ENCODE data around the gene ITM2C. TPM values are rescaled to one million over a fixed set of nuclear protein-coding genes. Genes with fewer than 3 reads are reported as not detected.

ITM2C gene
- polyA plus RNA-seq, 3 donors: 1.4 to 3.2 (median 2.9) TPM

- no peak overlapping the region for H3K4me2 ChIP-seq (replicated peaks; ENCODE audit: extremely low read depth, low read length, poor library complexity, severe bottlenecking)
- no peaks in the 10 kb centered on the region for H4K20me1 ChIP-seq (ENCODE audit: insufficient read depth, low read length)
- H3K9me3 ChIP-seq (replicated peaks in 1 of 2; ENCODE audit: control insufficient read depth in 1 of 2, insufficient read depth in 1 of 2, low read length in 2 of 2): peaks cover 0 to 8% of the 10 kb centered on the region in 2 donors
- H3K27ac ChIP-seq (ENCODE audit: low read depth in 1 of 2, low read length in 2 of 2): no peak overlapping the region
- Mint-ChIP-seq H3K4me1 (peaks cover 30% of the 10 kb centered on the region), H3K27ac (peak overlapping the region in 1 of 7 donors; percentile 20), H3K36me3 (no peaks in the 10 kb centered on the region), H3K9me3 (peaks cover 4 to 13% (median 9%) of the 10 kb centered on the region in 7 donors), H3K4me3 (no peak overlapping the region), H3K27me3 (ENCODE audit: low read depth in 3 of 3) (peaks cover 2 to 3% (median 2%) of the 10 kb centered on the region in 3 donors)
- no peak overlapping the region for H2AFZ ChIP-seq (ENCODE audit: insufficient read depth, low read depth, low read length, poor library complexity, severe bottlenecking)
- no peak overlapping the region for H3K4me3 ChIP-seq (replicated peaks in 1 of 3; ENCODE audit: low read depth in 2 of 3, low read length in 3 of 3)
- intact Hi-C loops (cut with micrococcal nuclease): no loop called here
- H3K27me3 ChIP-seq (ENCODE audit: control insufficient read depth in 2 of 2, insufficient read depth in 2 of 2, low read length in 2 of 2): no peaks in the 10 kb centered on the region
- H3K4me1 ChIP-seq (ENCODE audit: control insufficient read depth in 1 of 2, insufficient read depth in 2 of 2, low read length in 2 of 2): peaks cover 22 to 24% of the 10 kb centered on the region in 2 donors
- H3K79me2 ChIP-seq (ENCODE audit: insufficient read depth, low read length): no peaks in the 10 kb centered on the region
- no peaks in the 10 kb centered on the region for H3K36me3 ChIP-seq (replicated peaks in 1 of 2; ENCODE audit: control insufficient read depth in 1 of 2, insufficient read depth in 2 of 2, low read length in 2 of 2)
- H3K9ac ChIP-seq (ENCODE audit: insufficient read depth, low read length, poor library complexity, severe bottlenecking): no peak overlapping the region
- no peak for TF ChIP-seq CTCF (IDR thresholded peaks at IDR 0.05)
- DNase-seq: no peak
- no CpG with 5 or more reads among the region's 5 CpGs for WGBS (ENCODE audit: insufficient coverage)
Measured at GRCh38 chr2:230891064-230891463, 26.3 kb downstream of the ITM2C start.

GRCh38 chr2:230891509-230891908 is 26.8 kb downstream of the ITM2C start:
- peaks cover 2 to 3% (median 2%) of the 10 kb centered on the region in 3 donors for H3K27me3 Mint-ChIP-seq (ENCODE audit: low read depth in 3 of 3)
- peaks cover 23 to 26% of the 10 kb centered on the region in 2 donors for H3K4me1 ChIP-seq (ENCODE audit: control insufficient read depth in 1 of 2, insufficient read depth in 2 of 2, low read length in 2 of 2)
- 67% methylated on average over 4 of the region's 6 CpGs for WGBS (ENCODE audit: insufficient coverage)
- H3K4me2 ChIP-seq (replicated peaks; ENCODE audit: extremely low read depth, low read length, poor library complexity, severe bottlenecking): no peak overlapping the region
- H3K27ac ChIP-seq (ENCODE audit: low read depth in 1 of 2, low read length in 2 of 2): no peak overlapping the region
- H3K36me3 ChIP-seq (replicated peaks in 1 of 2; ENCODE audit: control insufficient read depth in 1 of 2, insufficient read depth in 2 of 2, low read length in 2 of 2): no peaks in the 10 kb centered on the region
- no peaks in the 10 kb centered on the region for H4K20me1 ChIP-seq (ENCODE audit: insufficient read depth, low read length)
- no peak for DNase-seq
- intact Hi-C loops (cut with micrococcal nuclease): no loop called here
- no peaks in the 10 kb centered on the region for H3K36me3 Mint-ChIP-seq
- no peak overlapping the region for H3K4me3 Mint-ChIP-seq
- peak overlapping the region in 1 of 7 donors; percentile 20 for H3K27ac Mint-ChIP-seq
- H3K9ac ChIP-seq (ENCODE audit: insufficient read depth, low read length, poor library complexity, severe bottlenecking): no peak overlapping the region
- no peaks in the 10 kb centered on the region for H3K79me2 ChIP-seq (ENCODE audit: insufficient read depth, low read length)
- no peak for TF ChIP-seq CTCF (IDR thresholded peaks at IDR 0.05)
- no peak overlapping the region for H2AFZ ChIP-seq (ENCODE audit: insufficient read depth, low read depth, low read length, poor library complexity, severe bottlenecking)
- no peaks in the 10 kb centered on the region for H3K27me3 ChIP-seq (ENCODE audit: control insufficient read depth in 2 of 2, insufficient read depth in 2 of 2, low read length in 2 of 2)
- peaks cover 0 to 8% of the 10 kb centered on the region in 2 donors for H3K9me3 ChIP-seq (replicated peaks in 1 of 2; ENCODE audit: control insufficient read depth in 1 of 2, insufficient read depth in 1 of 2, low read length in 2 of 2)
- H3K4me1 Mint-ChIP-seq: peaks cover 31% of the 10 kb centered on the region
- no peak overlapping the region for H3K4me3 ChIP-seq (replicated peaks in 1 of 3; ENCODE audit: low read depth in 2 of 3, low read length in 3 of 3)
- H3K9me3 Mint-ChIP-seq: peaks cover 4 to 13% (median 9%) of the 10 kb centered on the region in 7 donors

All from CD14-positive monocyte (primary cell).